Transverse colon (tissue), 3 donors: Measurements from ENCODE around the gene LRG1.

Experiments used
- CTCF ChIP-seq, 5 experiments: fragments of 200-600 bp in 3 of 5; fragments of 450-650 bp in 2 of 5; sonication (generic) in 3 of 5; IDR thresholded peaks; 1 replicate in 2 of 5; 2 replicates in 3 of 5; pipeline ENCODE4 v1.5.1; 2016 to 2017; ENCODE audit warnings: antibody characterized with exemption in 5 of 5, inconsistent platforms in 3 of 5, mild to moderate bottlenecking in 2 of 5, moderate library complexity in 1 of 5
- EP300 ChIP-seq: sonication (generic); formaldehyde crosslinking; IDR thresholded peaks from one replicate; pipeline ENCODE4 v1.6.1; 2017; ENCODE audit warnings: antibody characterized with exemption, low read depth

- TF ChIP-seq CTCF (IDR thresholded peaks at IDR 0.05) (no peak), EP300 (no peak)
These were observed 13.4 kb upstream of the LRG1 start for GRCh38 chr19:4553092-4553695.
